K562 (cell line): ENCODE results near the gene NIPA2. TPM values are rescaled to one million over a fixed set of nuclear protein-coding genes. Genes with fewer than 3 reads are reported as not detected.

Experiments used
- ATAC-seq: fragments of 200-7000 bp; cut with Tn5 transposase; 3 replicates; pipeline ENCODE4 v1.9.1; 2020; ENCODE audit warnings: moderate library complexity
- BruUV-seq: library from RNA; stranded (reverse); fragments of 400-500 nt; replicated peaks from 2 replicates; lab custom pipeline; 2021; lab: Mats Ljungman, UMichigan
- CTCF ChIA-PET: fragments of 300-600 bp; formaldehyde crosslinking; extraction: SDS; loops from one replicate; lab custom pipeline; 2021; ENCODE audit warnings: low intra/inter-chr PET ratio; lab: Yijun Ruan, JAX
- POLR2A ChIA-PET: fragments of 300-600, 350-650 bp; sonication (Branson Sonifier 250); formaldehyde crosslinking; extraction: SDS; loops from one replicate; lab custom pipeline; 2021; ENCODE audit warnings: antibody characterized with exemption, inconsistent platforms; lab: Yijun Ruan, JAX
- DNase-seq, 4 experiments: peaks; one replicate each; pipeline versions ENCODE4 v3.0.0 to v3.0.0-alpha.2; 2011 to 2018; ENCODE audit warnings: low spot score in 3 of 4, mixed read lengths in 3 of 4; ENCODE audit errors: extremely low read depth in 1 of 4
- FAIRE-seq: peaks from 2 replicates; lab custom pipeline; 2011; peaks lifted over from hg19 to GRCh38; lab: Jason Lieb, UNC
- H2AFZ ChIP-seq: 2 replicates; pipeline ENCODE4 v1.6.0; 2011; ENCODE audit warnings: low read depth, low read length, control low read depth, inconsistent platforms
- H3K27ac ChIP-seq: fragments of 200-600 bp; 3 replicates; pipeline ENCODE4 v1.8.0; 2011; ENCODE audit warnings: low read depth, mild to moderate bottlenecking, control low read depth, inconsistent platforms, low read length, moderate library complexity, mixed read lengths; ENCODE audit errors: extremely low read depth
- H3K27me3 ChIP-seq, 2 experiments: fragments of 300-600 bp in 1 of 2; 2 replicates in 1 of 2; 3 replicates in 1 of 2; pipeline versions ENCODE4 v1.6.0 to v1.8.0; 2011; ENCODE audit warnings: inconsistent platforms in 2 of 2, low read length in 2 of 2, mild to moderate bottlenecking in 1 of 2, mixed read lengths in 1 of 2, moderate library complexity in 1 of 2; ENCODE audit not compliant: control insufficient read depth in 2 of 2, insufficient read depth in 2 of 2
- H3K36me3 ChIP-seq: fragments of 300-600 bp; 3 replicates; pipeline ENCODE4 v1.8.0; 2011; ENCODE audit warnings: mild to moderate bottlenecking, low read length, inconsistent platforms; ENCODE audit not compliant: control insufficient read depth, insufficient read depth
- H3K4me1 ChIP-seq, 2 experiments: fragments of 200-600 bp in 1 of 2; replicated peaks in 1 of 2; 2 replicates in 1 of 2; 3 replicates in 1 of 2; pipeline versions ENCODE4 v1.5.1 to v1.8.0; 2011; ENCODE audit warnings: inconsistent platforms in 2 of 2, low read length in 2 of 2, mild to moderate bottlenecking in 1 of 2, mixed read lengths in 1 of 2, moderate library complexity in 1 of 2; ENCODE audit not compliant: control insufficient read depth in 2 of 2, insufficient read depth in 2 of 2
- H3K4me2 ChIP-seq: 2 replicates; pipeline ENCODE4 v1.6.1; 2011; ENCODE audit warnings: low read length, control low read depth, inconsistent platforms, mixed read lengths; ENCODE audit not compliant: insufficient read depth
- H3K4me3 ChIP-seq: fragments of 200-600 bp; sonication (generic), shearing (Covaris generic); 2 replicates; pipeline ENCODE4 v1.5.1; 2016; ENCODE audit warnings: control low read depth, inconsistent platforms
- H3K79me2 ChIP-seq: fragments of 200-600 bp; 3 replicates; pipeline ENCODE4 v1.8.0; 2011; ENCODE audit warnings: low read length, inconsistent platforms; ENCODE audit not compliant: control insufficient read depth, insufficient read depth
- H3K9ac ChIP-seq, 2 experiments: 2 replicates each; pipeline versions ENCODE4 v1.6.0 to v1.6.1; 2011; ENCODE audit warnings: low read depth in 2 of 2, low read length in 2 of 2, control low read depth in 1 of 2, inconsistent platforms in 1 of 2, mild to moderate bottlenecking in 1 of 2, mixed read lengths in 1 of 2; ENCODE audit not compliant: insufficient read depth in 1 of 2
- H3K9me1 ChIP-seq: one replicate; pipeline ENCODE4 v1.6.0; 2011; ENCODE audit warnings: inconsistent platforms, mild to moderate bottlenecking, low read length, moderate library complexity; ENCODE audit not compliant: control insufficient read depth, insufficient read depth
- H3K9me3 ChIP-seq: replicated peaks from 2 replicates; pipeline ENCODE4 v1.5.1; 2011; ENCODE audit warnings: low read depth, low read length, inconsistent platforms; ENCODE audit not compliant: control insufficient read depth, insufficient read depth
- H4K20me1 ChIP-seq: replicated peaks from 2 replicates; pipeline ENCODE4 v1.6.1; 2011; ENCODE audit warnings: low read length, inconsistent platforms, mixed read lengths; ENCODE audit not compliant: control insufficient read depth, insufficient read depth
- C11orf30 ChIP-seq: fragments of 450-650 bp; IDR thresholded peaks from 2 replicates; pipeline ENCODE4 v1.6.1; 2016; ENCODE audit warnings: low read depth, mild to moderate bottlenecking
- CREBBP ChIP-seq: IDR thresholded peaks from one replicate; pipeline ENCODE4 v1.6.1; 2012; ENCODE audit warnings: low read depth, mild to moderate bottlenecking, control low read depth, inconsistent platforms, low read length
- EGR1 ChIP-seq: fragments of 450-650 bp; conservative IDR thresholded peaks from 2 replicates; pipeline ENCODE4 v1.6.1; 2017; ENCODE audit warnings: mild to moderate bottlenecking
- FUS ChIP-seq: fragments of 200-400 bp; formaldehyde crosslinking; optimal IDR thresholded peaks from 2 replicates; pipeline ENCODE3; 2017; ENCODE audit warnings: low read depth, low read length
- MIER1 ChIP-seq: fragments of 450-650 bp; IDR thresholded peaks from 2 replicates; pipeline ENCODE4 v1.6.1; 2016; ENCODE audit warnings: antibody characterized with exemption, mild to moderate bottlenecking, low read depth
- MTA3 ChIP-seq: fragments of 450-650 bp; formaldehyde crosslinking; IDR thresholded peaks from 2 replicates; pipeline ENCODE4 v1.6.1; 2017; ENCODE audit warnings: mild to moderate bottlenecking, borderline replicate concordance
- NR2C2 ChIP-seq, 2 experiments: fragments of 200-800 bp in 1 of 2; sonication (Bioruptor generic) in 1 of 2; sonication (generic) in 1 of 2; formaldehyde crosslinking in 1 of 2; IDR thresholded peaks; 2 replicates each; pipeline versions ENCODE4 v1.6.1 to v1.8.0; 2016 to 2022; ENCODE audit warnings: mild to moderate bottlenecking in 1 of 2, missing compliant biosample characterization in 1 of 2, missing genetic modification characterization in 1 of 2, missing genetic modification reagents in 1 of 2
- SUPT5H ChIP-seq: fragments of 450-650 bp; IDR thresholded peaks from 2 replicates; pipeline ENCODE4 v1.6.1; 2016
- TEAD4 ChIP-seq, 2 experiments: sonication (generic) in 1 of 2; formaldehyde crosslinking in 1 of 2; IDR thresholded peaks; 2 replicates each; pipeline versions ENCODE4 v1.6.1 to v1.8.0; 2012 to 2022; ENCODE audit warnings: borderline replicate concordance in 1 of 2, inconsistent platforms in 1 of 2, low read length in 1 of 2, mild to moderate bottlenecking in 1 of 2, missing genetic modification reagents in 1 of 2
- ZNF589 ChIP-seq: fragments of 200-800 bp; sonication (Bioruptor generic); IDR thresholded peaks from 2 replicates; pipeline ENCODE4 v1.6.1; 2016; ENCODE audit warnings: low read depth, missing genetic modification characterization, missing compliant biosample characterization
- ZNF778 ChIP-seq: fragments of 450-650 bp; formaldehyde crosslinking; IDR thresholded peaks from 2 replicates; pipeline ENCODE4 v1.4.0; 2020; ENCODE audit warnings: mild to moderate bottlenecking, moderate library complexity
- WGBS: fragments of 100-300 bp; shearing (Covaris generic); methylation state at CpG from one replicate; pipeline ENCODE4 v1.1.6; 2016; ENCODE audit warnings: low coverage, mixed read lengths; ENCODE audit not compliant: insufficient coverage; ENCODE audit errors: missing lambda C conversion rate; 5-methylcytosine and 5-hydroxymethylcytosine counted together
- in situ Hi-C: fragments of 300-500 bp; cut with MboI; formaldehyde crosslinking; loops from 4 replicates; pipeline ENCODE4 v1.15.0; 2018; ENCODE audit warnings: inconsistent platforms, mixed read lengths
- intact Hi-C: fragments of 100-400 bp; cut with micrococcal nuclease; formaldehyde crosslinking; loops from 2 replicates; pipeline ENCODE4 v1.14.2; 2022
- polyA plus RNA-seq, 8 experiments: library from polyadenylated mRNA; depleted of rRNA in 4 of 8; stranded (reverse) in 5 of 8; unstranded in 3 of 8; fragments of >200 nt; fragmentation: Nextera tagmentation in 2 of 8; fragmentation: Illumina TruSeq in 1 of 8; extraction: Ambion mirVana in 2 of 8; extraction: Trizol in 1 of 8; gene quantifications; 2 replicates each; pipeline versions ENCODE4 v1.2.1 to v1.2.3, GENCODE V29; 2011 to 2014; ENCODE audit warnings: inconsistent platforms in 1 of 8, missing spikeins in 1 of 8
- total RNA-seq, 7 experiments: library from RNA; depleted of rRNA in 6 of 7; stranded (reverse); fragments of >200 nt in 6 of 7; fragmentation: Illumina TruSeq in 2 of 7; extraction: Trizol in 2 of 7; gene quantifications; 2 replicates each; pipeline versions ENCODE4 v1.2.1 to v1.2.3, GENCODE V29; 2011 to 2021; ENCODE audit warnings: low replicate concordance in 1 of 7
- TF ChIP-seq, protein P1 (sequence below): IDR thresholded peaks from 2 replicates; pipeline ENCODE4 v1.6.1; 2011; ENCODE audit not compliant: insufficient read length; ENCODE audit errors: extremely low read depth

Gene NIPA2
- total and polyA plus RNA-seq, 9 of the 15 experiments (the other 6 are each of a cell fraction or from before 2014, with no cell fraction given) = 18.7 to 107 (median 87.3) TPM

DNA sequence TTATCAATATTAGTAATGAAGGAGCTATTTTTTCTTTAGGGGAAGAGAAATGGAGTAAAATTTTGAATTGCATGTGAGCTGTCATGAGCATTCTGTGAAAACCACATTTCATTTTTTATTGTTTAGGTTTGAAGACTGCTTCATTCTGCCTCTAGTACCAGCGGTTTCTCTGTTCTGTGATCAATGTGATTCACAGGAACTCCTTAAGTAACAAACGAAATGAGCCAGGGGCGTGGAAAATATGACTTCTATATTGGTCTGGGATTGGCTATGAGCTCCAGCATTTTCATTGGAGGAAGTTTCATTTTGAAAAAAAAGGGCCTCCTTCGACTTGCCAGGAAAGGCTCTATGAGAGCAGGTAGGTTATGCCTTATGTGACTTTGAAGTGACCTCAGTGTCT lies 13.0 kb downstream of the NIPA2 start:
- Histone ChIP-seq H3K9me3 (no peaks in the 10 kb centered on the region), H3K4me2 (no peak overlapping the region), H3K4me1 (no peaks in the 10 kb centered on the region), H3K4me3 (no peak overlapping the region), H3K27me3 (no peaks in the 10 kb centered on the region), H3K79me2 (peaks cover 50% of the 10 kb centered on the region), H3K27ac (no peak overlapping the region), H3K36me3 (peaks cover 83% of the 10 kb centered on the region), H4K20me1 (peaks cover 5% of the 10 kb centered on the region; the same call in 1 of the 2 replicates), H2AFZ (no peak overlapping the region), H3K9ac (no peak overlapping the region), H3K9me1 (no peaks in the 10 kb centered on the region)
- intact Hi-C loops (no loop called here), in situ Hi-C loops (no loop called here)
- BruUV-seq = no TSS peak
- WGBS = 87% methylated on average over 4 of the region's 4 CpGs
- DNase-seq (no peak), ATAC-seq (no peak), FAIRE-seq (no peak)
- CTCF ChIA-PET = no interaction called here
- TF ChIP-seq ZNF778 (no peak), NR2C2 (CRISPR knock-in tag; IDR thresholded peaks at IDR 0.05) (no peak), NR2C2 (tag; IDR thresholded peaks at IDR 0.05) (no peak), C11orf30 (no peak), TEAD4 (IDR thresholded peaks at IDR 0.05; ENCODE audit: low read length) (no peak), TEAD4 (CRISPR knock-in tag; IDR thresholded peaks at IDR 0.05; ENCODE audit: borderline replicate concordance) (no peak), MIER1 (no peak), FUS (no peak), EGR1 (no peak), ZNF589 (CRISPR knock-in tag) (no peak), MTA3 (no peak), CREBBP (no peak), SUPT5H (no peak)
- TF ChIP-seq, protein P1, sequence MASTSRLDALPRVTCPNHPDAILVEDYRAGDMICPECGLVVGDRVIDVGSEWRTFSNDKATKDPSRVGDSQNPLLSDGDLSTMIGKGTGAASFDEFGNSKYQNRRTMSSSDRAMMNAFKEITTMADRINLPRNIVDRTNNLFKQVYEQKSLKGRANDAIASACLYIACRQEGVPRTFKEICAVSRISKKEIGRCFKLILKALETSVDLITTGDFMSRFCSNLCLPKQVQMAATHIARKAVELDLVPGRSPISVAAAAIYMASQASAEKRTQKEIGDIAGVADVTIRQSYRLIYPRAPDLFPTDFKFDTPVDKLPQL = no peak
- POLR2A ChIA-PET = interaction anchor here (1.2 kb wide), 1 partner anchor 11 kb away, joined by 7 read pairs; no protein-coding TSS in a partner anchor
